GM23338 (cell line): ENCODE results near the gene NHSL1. TPM values are rescaled to one million over a fixed set of nuclear protein-coding genes. Genes with fewer than 3 reads are reported as not detected.

Experiments used
- ATAC-seq: fragments of 200-7000 bp; cut with Tn5 transposase; 3 replicates; pipeline ENCODE4 v1.9.1; 2020
- DNase-seq: peaks from one replicate; pipeline ENCODE4 v3.0.0-alpha.2; 2015; ENCODE audit warnings: low spot score
- H2AFZ ChIP-seq: fragments of 200-600 bp; sonication (generic); 2 replicates; pipeline ENCODE4 v1.8.0; 2016; ENCODE audit warnings: antibody characterized with exemption, mild to moderate bottlenecking, moderate library complexity
- H3F3A ChIP-seq: fragments of 200-600 bp; sonication (generic); replicated peaks from 2 replicates; pipeline ENCODE4 v1.8.0; 2017; ENCODE audit warnings: antibody characterized with exemption, mixed run types, low read depth
- H3K27ac ChIP-seq: fragments of 200-600 bp; sonication (generic); 2 replicates; pipeline ENCODE4 v1.6.1; 2016; ENCODE audit warnings: low read depth
- H3K27me3 ChIP-seq: fragments of 200-600 bp; sonication (generic); 2 replicates; pipeline ENCODE4 v1.8.0; 2016; ENCODE audit warnings: mild to moderate bottlenecking, mixed run types, moderate library complexity; ENCODE audit not compliant: insufficient read depth
- H3K36me3 ChIP-seq: fragments of 200-600 bp; sonication (generic); 2 replicates; pipeline ENCODE4 v1.8.0; 2016; ENCODE audit warnings: mild to moderate bottlenecking; ENCODE audit not compliant: insufficient read depth
- H3K4me1 ChIP-seq: fragments of 200-600 bp; sonication (generic); 2 replicates; pipeline ENCODE4 v1.8.0; 2016; ENCODE audit warnings: mild to moderate bottlenecking, moderate library complexity; ENCODE audit not compliant: insufficient read depth
- H3K4me2 ChIP-seq: fragments of 200-600 bp; sonication (generic); 2 replicates; pipeline ENCODE4 v1.7.1; 2017; ENCODE audit warnings: mixed run types
- H3K4me3 ChIP-seq: fragments of 200-600 bp; sonication (generic); 2 replicates; pipeline ENCODE4 v1.6.1; 2016; ENCODE audit warnings: mixed run types
- H3K79me2 ChIP-seq: fragments of 200-600 bp; sonication (generic); replicated peaks from 2 replicates; pipeline ENCODE4 v1.8.0; 2017; ENCODE audit warnings: mild to moderate bottlenecking; ENCODE audit not compliant: insufficient read depth
- H3K9me2 ChIP-seq: fragments of 200-600 bp; sonication (generic); 2 replicates; pipeline ENCODE4 v1.8.0; 2017; ENCODE audit not compliant: insufficient read depth
- H4K20me1 ChIP-seq: fragments of 200-600 bp; sonication (generic); replicated peaks from 2 replicates; pipeline ENCODE4 v1.8.0; 2017; ENCODE audit warnings: mild to moderate bottlenecking; ENCODE audit not compliant: insufficient read depth
- H3K27ac Mint-ChIP-seq: 2 replicates; pipeline ENCODE4 v1.8.0; 2020; ENCODE audit warnings: inconsistent platforms, mild to moderate bottlenecking, moderate library complexity, mixed read lengths
- H3K27me3 Mint-ChIP-seq: 3 replicates; pipeline ENCODE4 v1.8.0; 2022; ENCODE audit warnings: low read depth, mild to moderate bottlenecking, moderate library complexity, mixed read lengths, inconsistent platforms; ENCODE audit not compliant: insufficient read depth, poor library complexity
- H3K36me3 Mint-ChIP-seq: 3 replicates; pipeline ENCODE4 v1.8.0; 2021; ENCODE audit warnings: low read depth, mild to moderate bottlenecking, inconsistent platforms, moderate library complexity, mixed read lengths
- H3K4me1 Mint-ChIP-seq: 3 replicates; pipeline ENCODE4 v1.8.0; 2020; ENCODE audit warnings: mild to moderate bottlenecking, inconsistent platforms, mixed read lengths
- H3K4me3 Mint-ChIP-seq: 3 replicates; pipeline ENCODE4 v1.8.0; 2021; ENCODE audit warnings: moderate library complexity, mild to moderate bottlenecking, inconsistent platforms, mixed read lengths
- H3K9me3 Mint-ChIP-seq: 3 replicates; pipeline ENCODE4 v1.8.0; 2020; ENCODE audit warnings: moderate library complexity, mild to moderate bottlenecking, inconsistent platforms, mixed read lengths
- CREB1 ChIP-seq: fragments of 250-450 bp; sonication (Bioruptor Pico); IDR thresholded peaks from 2 replicates; pipeline ENCODE4 v1.5.0; 2020; ENCODE audit warnings: low read depth, mild to moderate bottlenecking, moderate library complexity
- EZH2 ChIP-seq: fragments of 200-600 bp; sonication (generic); IDR thresholded peaks from one replicate; pipeline ENCODE4 v1.8.0; 2017; ENCODE audit warnings: antibody characterized with exemption, mild to moderate bottlenecking, low read depth; ENCODE audit not compliant: unreplicated experiment
- JUNB ChIP-seq: IDR thresholded peaks from one replicate; pipeline ENCODE4 v1.6.1; 2016; ENCODE audit warnings: antibody characterized with exemption; ENCODE audit not compliant: unreplicated experiment
- polyA plus RNA-seq: library from polyadenylated mRNA; unstranded; fragments of >200 nt; fragmentation: Nextera tagmentation; extraction: Ambion mirVana; gene quantifications from 2 replicates; pipeline ENCODE4 v1.2.1, GENCODE V29; 2016
- total RNA-seq: library from RNA; depleted of rRNA; stranded (reverse); fragments of >200 nt; shearing (Covaris generic); gene quantifications from 2 replicates; pipeline ENCODE4 v1.2.3, GENCODE V29; 2014
- TF ChIP-seq, protein P1 (sequence below): fragments of 250-450 bp; sonication (Bioruptor Pico); IDR thresholded peaks from 2 replicates; pipeline ENCODE4 v1.5.0; 2020; ENCODE audit warnings: mild to moderate bottlenecking, moderate library complexity
- TF ChIP-seq, protein P2 (sequence below), 2 experiments: fragments of 200-600 bp in 1 of 2; sonication (generic) in 1 of 2; conservative IDR thresholded peaks; 2 replicates each; pipeline versions ENCODE4 v1.5.1 to v1.6.1; 2016 to 2017; ENCODE audit warnings: antibody characterized with exemption in 2 of 2, low read depth in 2 of 2, mild to moderate bottlenecking in 2 of 2, moderate library complexity in 1 of 2

The NHSL1 gene
- total and polyA plus RNA-seq, 2 experiments from 2014 or later: 11.2 to 24.5 TPM

DNA sequence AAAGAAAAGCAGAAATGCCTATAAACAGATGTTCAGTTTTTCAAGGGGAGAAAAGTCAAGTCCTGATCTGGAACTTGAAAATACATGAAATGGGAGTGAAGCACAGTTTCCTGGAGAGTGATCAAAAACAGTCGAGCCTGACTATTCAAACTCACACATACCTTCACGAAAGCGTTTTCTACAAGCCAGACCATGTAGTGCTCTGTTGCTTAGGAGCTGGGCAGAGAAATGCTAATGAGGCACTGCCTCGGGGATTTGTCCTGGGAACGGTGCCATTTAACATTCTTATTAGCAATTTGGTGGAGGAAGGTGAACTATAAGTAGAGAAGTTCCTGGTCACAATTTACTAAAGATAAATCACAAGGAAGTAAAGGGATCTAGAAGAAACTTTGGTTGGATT is 5.9 kb downstream of the NHSL1 start:
- H3K9me2 ChIP-seq: no peaks in the 10 kb centered on the region
- H3K4me3 Mint-ChIP-seq: peak overlapping the region; percentile 27; the same call in 2 of the 3 replicates
- peaks cover 3% of the 10 kb centered on the region for H3K27me3 Mint-ChIP-seq
- peak; percentile 95 for ATAC-seq
- H3K4me3 ChIP-seq: no peak overlapping the region; the same call in 1 of the 2 replicates
- no peaks in the 10 kb centered on the region for H3K27me3 ChIP-seq
- H4K20me1 ChIP-seq: no peaks in the 10 kb centered on the region
- H3K4me2 ChIP-seq: peak overlapping the region; percentile 58
- H3K4me1 ChIP-seq: peaks cover 44% of the 10 kb centered on the region
- H3K9me3 Mint-ChIP-seq: no peaks in the 10 kb centered on the region
- peak; percentile 78 for DNase-seq
- peaks cover 24% of the 10 kb centered on the region for H3K36me3 Mint-ChIP-seq
- no peak overlapping the region for H2AFZ ChIP-seq
- TF ChIP-seq, protein P1, sequence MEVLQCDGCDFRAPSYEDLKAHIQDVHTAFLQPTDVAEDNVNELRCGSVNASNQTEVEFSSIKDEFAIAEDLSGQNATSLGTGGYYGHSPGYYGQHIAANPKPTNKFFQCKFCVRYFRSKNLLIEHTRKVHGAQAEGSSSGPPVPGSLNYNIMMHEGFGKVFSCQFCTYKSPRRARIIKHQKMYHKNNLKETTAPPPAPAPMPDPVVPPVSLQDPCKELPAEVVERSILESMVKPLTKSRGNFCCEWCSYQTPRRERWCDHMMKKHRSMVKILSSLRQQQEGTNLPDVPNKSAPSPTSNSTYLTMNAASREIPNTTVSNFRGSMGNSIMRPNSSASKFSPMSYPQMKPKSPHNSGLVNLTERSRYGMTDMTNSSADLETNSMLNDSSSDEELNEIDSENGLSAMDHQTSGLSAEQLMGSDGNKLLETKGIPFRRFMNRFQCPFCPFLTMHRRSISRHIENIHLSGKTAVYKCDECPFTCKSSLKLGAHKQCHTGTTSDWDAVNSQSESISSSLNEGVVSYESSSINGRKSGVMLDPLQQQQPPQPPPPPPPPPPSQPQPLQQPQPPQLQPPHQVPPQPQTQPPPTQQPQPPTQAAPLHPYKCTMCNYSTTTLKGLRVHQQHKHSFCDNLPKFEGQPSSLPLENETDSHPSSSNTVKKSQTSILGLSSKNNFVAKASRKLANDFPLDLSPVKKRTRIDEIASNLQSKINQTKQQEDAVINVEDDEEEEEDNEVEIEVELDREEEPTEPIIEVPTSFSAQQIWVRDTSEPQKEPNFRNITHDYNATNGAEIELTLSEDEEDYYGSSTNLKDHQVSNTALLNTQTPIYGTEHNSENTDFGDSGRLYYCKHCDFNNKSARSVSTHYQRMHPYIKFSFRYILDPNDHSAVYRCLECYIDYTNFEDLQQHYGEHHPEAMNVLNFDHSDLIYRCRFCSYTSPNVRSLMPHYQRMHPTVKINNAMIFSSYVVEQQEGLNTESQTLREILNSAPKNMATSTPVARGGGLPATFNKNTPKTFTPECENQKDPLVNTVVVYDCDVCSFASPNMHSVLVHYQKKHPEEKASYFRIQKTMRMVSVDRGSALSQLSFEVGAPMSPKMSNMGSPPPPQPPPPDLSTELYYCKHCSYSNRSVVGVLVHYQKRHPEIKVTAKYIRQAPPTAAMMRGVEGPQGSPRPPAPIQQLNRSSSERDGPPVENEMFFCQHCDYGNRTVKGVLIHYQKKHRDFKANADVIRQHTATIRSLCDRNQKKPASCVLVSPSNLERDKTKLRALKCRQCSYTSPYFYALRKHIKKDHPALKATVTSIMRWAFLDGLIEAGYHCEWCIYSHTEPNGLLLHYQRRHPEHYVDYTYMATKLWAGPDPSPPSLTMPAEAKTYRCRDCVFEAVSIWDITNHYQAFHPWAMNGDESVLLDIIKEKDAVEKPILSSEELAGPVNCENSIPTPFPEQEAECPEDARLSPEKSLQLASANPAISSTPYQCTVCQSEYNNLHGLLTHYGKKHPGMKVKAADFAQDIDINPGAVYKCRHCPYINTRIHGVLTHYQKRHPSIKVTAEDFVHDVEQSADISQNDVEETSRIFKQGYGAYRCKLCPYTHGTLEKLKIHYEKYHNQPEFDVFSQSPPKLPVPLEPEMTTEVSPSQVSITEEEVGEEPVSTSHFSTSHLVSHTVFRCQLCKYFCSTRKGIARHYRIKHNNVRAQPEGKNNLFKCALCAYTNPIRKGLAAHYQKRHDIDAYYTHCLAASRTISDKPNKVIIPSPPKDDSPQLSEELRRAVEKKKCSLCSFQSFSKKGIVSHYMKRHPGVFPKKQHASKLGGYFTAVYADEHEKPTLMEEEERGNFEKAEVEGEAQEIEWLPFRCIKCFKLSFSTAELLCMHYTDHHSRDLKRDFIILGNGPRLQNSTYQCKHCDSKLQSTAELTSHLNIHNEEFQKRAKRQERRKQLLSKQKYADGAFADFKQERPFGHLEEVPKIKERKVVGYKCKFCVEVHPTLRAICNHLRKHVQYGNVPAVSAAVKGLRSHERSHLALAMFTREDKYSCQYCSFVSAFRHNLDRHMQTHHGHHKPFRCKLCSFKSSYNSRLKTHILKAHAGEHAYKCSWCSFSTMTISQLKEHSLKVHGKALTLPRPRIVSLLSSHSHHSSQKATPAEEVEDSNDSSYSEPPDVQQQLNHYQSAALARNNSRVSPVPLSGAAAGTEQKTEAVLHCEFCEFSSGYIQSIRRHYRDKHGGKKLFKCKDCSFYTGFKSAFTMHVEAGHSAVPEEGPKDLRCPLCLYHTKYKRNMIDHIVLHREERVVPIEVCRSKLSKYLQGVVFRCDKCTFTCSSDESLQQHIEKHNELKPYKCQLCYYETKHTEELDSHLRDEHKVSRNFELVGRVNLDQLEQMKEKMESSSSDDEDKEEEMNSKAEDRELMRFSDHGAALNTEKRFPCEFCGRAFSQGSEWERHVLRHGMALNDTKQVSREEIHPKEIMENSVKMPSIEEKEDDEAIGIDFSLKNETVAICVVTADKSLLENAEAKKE (CRISPR knock-in tag): no peak
- TF ChIP-seq EZH2: no peak
- no peaks in the 10 kb centered on the region for H3F3A ChIP-seq
- H3K27ac ChIP-seq: peak overlapping the region; percentile 28; the same call in 1 of the 2 replicates
- no peaks in the 10 kb centered on the region for H3K36me3 ChIP-seq
- peak overlapping the region; percentile 86 for H3K27ac Mint-ChIP-seq
- H3K4me1 Mint-ChIP-seq: peaks cover 57% of the 10 kb centered on the region
- H3K79me2 ChIP-seq: peaks cover 20% of the 10 kb centered on the region

GRCh38 chr6:138492871-138493270 is 6.4 kb downstream of the NHSL1 start:
- Histone ChIP-seq H3K9me2 (no peaks in the 10 kb centered on the region), H3K36me3 (no peaks in the 10 kb centered on the region), H3K27ac (peak overlapping the region; percentile 28; the same call in 1 of the 2 replicates), H4K20me1 (no peaks in the 10 kb centered on the region), H3K79me2 (peaks cover 15% of the 10 kb centered on the region), H2AFZ (no peak overlapping the region), H3K27me3 (no peaks in the 10 kb centered on the region), H3F3A (no peaks in the 10 kb centered on the region), H3K4me3 (no peak overlapping the region; the same call in 1 of the 2 replicates), H3K4me1 (peaks cover 39% of the 10 kb centered on the region), H3K4me2 (peak overlapping the region; percentile 58)
- Mint-ChIP-seq H3K36me3 (peaks cover 24% of the 10 kb centered on the region), H3K4me3 (no peak overlapping the region), H3K9me3 (no peaks in the 10 kb centered on the region), H3K27ac (no peak overlapping the region), H3K4me1 (peaks cover 51% of the 10 kb centered on the region), H3K27me3 (no peaks in the 10 kb centered on the region)
- TF ChIP-seq CREB1 (CRISPR knock-in tag) (no peak), JUNB (no peak)
- TF ChIP-seq, protein P2, sequence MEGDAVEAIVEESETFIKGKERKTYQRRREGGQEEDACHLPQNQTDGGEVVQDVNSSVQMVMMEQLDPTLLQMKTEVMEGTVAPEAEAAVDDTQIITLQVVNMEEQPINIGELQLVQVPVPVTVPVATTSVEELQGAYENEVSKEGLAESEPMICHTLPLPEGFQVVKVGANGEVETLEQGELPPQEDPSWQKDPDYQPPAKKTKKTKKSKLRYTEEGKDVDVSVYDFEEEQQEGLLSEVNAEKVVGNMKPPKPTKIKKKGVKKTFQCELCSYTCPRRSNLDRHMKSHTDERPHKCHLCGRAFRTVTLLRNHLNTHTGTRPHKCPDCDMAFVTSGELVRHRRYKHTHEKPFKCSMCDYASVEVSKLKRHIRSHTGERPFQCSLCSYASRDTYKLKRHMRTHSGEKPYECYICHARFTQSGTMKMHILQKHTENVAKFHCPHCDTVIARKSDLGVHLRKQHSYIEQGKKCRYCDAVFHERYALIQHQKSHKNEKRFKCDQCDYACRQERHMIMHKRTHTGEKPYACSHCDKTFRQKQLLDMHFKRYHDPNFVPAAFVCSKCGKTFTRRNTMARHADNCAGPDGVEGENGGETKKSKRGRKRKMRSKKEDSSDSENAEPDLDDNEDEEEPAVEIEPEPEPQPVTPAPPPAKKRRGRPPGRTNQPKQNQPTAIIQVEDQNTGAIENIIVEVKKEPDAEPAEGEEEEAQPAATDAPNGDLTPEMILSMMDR (conservative IDR thresholded peaks at IDR 0.05; ENCODE audit: low read depth in 2 of 2): no peak
- DNase-seq (no peak), ATAC-seq (no peak)
